Measurements from ENCODE around the gene RMI1.

GRCh38 chr9:83956436-83957247, 24.0 kb upstream of the RMI1 start:
- peak in 1 of 2 donors; percentile 14 for TF ChIP-seq POLR2A (IDR thresholded peaks at IDR 0.05)
- TF ChIP-seq, protein P1, sequence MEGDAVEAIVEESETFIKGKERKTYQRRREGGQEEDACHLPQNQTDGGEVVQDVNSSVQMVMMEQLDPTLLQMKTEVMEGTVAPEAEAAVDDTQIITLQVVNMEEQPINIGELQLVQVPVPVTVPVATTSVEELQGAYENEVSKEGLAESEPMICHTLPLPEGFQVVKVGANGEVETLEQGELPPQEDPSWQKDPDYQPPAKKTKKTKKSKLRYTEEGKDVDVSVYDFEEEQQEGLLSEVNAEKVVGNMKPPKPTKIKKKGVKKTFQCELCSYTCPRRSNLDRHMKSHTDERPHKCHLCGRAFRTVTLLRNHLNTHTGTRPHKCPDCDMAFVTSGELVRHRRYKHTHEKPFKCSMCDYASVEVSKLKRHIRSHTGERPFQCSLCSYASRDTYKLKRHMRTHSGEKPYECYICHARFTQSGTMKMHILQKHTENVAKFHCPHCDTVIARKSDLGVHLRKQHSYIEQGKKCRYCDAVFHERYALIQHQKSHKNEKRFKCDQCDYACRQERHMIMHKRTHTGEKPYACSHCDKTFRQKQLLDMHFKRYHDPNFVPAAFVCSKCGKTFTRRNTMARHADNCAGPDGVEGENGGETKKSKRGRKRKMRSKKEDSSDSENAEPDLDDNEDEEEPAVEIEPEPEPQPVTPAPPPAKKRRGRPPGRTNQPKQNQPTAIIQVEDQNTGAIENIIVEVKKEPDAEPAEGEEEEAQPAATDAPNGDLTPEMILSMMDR (IDR thresholded peaks at IDR 0.05), result no peak

All from heart left ventricle (tissue), 13 donors.